Tibial artery (tissue), 4 donors: ENCODE data around the gene C14orf93.

Experiments
- DNase-seq, 2 donors: peaks; one replicate each; pipeline ENCODE4 v3.0.0-alpha.2; 2019
- H3K27ac ChIP-seq, 2 donors: fragments of 200-600 bp; sonication (generic) in 1 of 2; 1 replicate in 1 of 2; 2 replicates in 1 of 2; pipeline ENCODE4 v1.5.1; 2018 to 2019; ENCODE audit warnings: mild to moderate bottlenecking in 1 of 2
- H3K27me3 ChIP-seq, 2 donors: fragments of 200-600 bp; sonication (generic) in 1 of 2; one replicate each; pipeline versions ENCODE4 v1.5.1 to v1.6.0; 2016 to 2019
- H3K36me3 ChIP-seq, 3 donors: fragments of 200-600 bp; sonication (generic) in 2 of 3; one replicate each; pipeline ENCODE4 v1.5.1; 2016 to 2019; ENCODE audit warnings: mild to moderate bottlenecking in 2 of 3
- H3K4me1 ChIP-seq, 4 donors: fragments of 200-600 bp; sonication (generic) in 2 of 4; 1 replicate in 3 of 4; 2 replicates in 1 of 4; pipeline ENCODE4 v1.5.1; 2016 to 2019
- H3K4me3 ChIP-seq, 2 donors: fragments of 200-600 bp; sonication (generic) in 1 of 2; 1 replicate in 1 of 2; 2 replicates in 1 of 2; pipeline ENCODE4 v1.5.1; 2018 to 2019; ENCODE audit warnings: mild to moderate bottlenecking in 2 of 2
- H3K9me3 ChIP-seq, 3 donors: fragments of 200-600 bp; sonication (generic) in 1 of 3; one replicate each; pipeline ENCODE4 v1.5.1; 2016 to 2019
- intact Hi-C: fragments of 100-400 bp; cut with DNase I; formaldehyde crosslinking; loops from one replicate; pipeline ENCODE4 v1.15.0; 2023; ENCODE audit warnings: low total_unique reads
- TF ChIP-seq, protein P1 (sequence below), 2 experiments: fragments of 200-600 bp in 1 of 2; fragments of 450-650 bp in 1 of 2; IDR thresholded peaks; one replicate each; pipeline ENCODE4 v1.5.1; 2017 to 2019; ENCODE audit warnings: antibody characterized with exemption in 2 of 2, mild to moderate bottlenecking in 1 of 2, moderate library complexity in 1 of 2

The C14orf93 gene

DNA sequence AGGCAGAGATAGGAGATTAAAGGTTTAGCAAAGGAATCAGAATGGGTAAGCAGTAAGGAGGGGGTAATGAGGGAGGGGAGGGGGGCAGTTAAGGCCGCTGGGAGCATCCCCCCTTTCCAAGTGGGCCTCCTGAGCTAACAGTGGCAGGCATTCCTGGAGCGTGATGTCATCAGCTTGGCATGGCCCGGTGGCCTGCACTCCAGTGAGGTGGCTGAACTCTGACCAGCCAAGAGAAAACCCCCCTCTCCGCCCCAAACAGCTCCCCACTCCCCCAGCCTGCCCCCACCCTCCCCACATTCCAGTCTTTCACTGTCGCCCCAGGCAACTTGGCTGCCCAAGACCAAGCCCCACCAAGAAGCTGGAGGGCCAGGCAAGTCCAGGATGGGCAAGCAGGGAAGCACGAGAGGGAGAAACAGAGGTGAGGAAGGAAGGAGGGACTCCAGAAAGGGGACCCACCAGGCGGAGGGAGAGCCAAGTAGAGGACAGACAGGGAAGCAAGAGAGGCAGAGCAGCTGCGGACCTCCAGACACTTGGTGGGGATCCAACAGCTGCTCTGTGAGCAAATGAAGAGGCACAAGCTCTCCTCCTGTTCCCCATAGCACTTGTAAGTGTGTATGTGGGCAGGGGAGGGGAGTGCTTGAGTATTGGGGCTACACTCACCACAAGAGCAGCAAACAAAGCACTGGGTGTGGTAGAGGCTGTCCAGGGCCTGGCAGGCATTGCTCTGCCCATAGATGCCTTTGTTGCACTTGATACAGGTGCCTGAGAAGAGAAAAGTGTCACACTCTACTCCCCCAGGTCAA, 32.1 kb downstream of the C14orf93 start:
- peaks cover 8 to 57% (median 41%) of the 10 kb centered on the region in 4 donors for H3K4me1 ChIP-seq
- H3K4me3 ChIP-seq, result no peak overlapping the region
- TF ChIP-seq, protein P1, sequence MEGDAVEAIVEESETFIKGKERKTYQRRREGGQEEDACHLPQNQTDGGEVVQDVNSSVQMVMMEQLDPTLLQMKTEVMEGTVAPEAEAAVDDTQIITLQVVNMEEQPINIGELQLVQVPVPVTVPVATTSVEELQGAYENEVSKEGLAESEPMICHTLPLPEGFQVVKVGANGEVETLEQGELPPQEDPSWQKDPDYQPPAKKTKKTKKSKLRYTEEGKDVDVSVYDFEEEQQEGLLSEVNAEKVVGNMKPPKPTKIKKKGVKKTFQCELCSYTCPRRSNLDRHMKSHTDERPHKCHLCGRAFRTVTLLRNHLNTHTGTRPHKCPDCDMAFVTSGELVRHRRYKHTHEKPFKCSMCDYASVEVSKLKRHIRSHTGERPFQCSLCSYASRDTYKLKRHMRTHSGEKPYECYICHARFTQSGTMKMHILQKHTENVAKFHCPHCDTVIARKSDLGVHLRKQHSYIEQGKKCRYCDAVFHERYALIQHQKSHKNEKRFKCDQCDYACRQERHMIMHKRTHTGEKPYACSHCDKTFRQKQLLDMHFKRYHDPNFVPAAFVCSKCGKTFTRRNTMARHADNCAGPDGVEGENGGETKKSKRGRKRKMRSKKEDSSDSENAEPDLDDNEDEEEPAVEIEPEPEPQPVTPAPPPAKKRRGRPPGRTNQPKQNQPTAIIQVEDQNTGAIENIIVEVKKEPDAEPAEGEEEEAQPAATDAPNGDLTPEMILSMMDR (IDR thresholded peaks at IDR 0.05), result no peak
- H3K27ac ChIP-seq, result peak overlapping the region; percentile 84 to 87
- DNase-seq, result peak in 1 of 2 donors; percentile 76
- peaks cover 0 to 19% (median 6%) of the 10 kb centered on the region in 3 donors for H3K36me3 ChIP-seq
- no peaks in the 10 kb centered on the region for H3K9me3 ChIP-seq
- intact Hi-C loops, result no loop called here
- H3K27me3 ChIP-seq, result no peaks in the 10 kb centered on the region

DNA sequence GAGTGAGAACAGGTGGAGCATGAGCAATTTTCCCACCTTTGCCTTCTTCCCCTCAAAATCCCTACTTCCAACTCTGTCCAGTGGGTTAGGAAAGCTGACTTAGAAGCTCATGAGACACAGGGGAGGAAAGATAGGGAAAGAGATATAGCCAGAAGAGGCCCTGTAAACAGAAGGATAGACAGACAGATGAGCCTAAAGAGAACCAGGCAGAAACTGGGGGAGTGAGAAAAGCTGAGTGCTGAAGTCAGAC, 32.6 kb downstream of the C14orf93 start:
- H3K4me1 ChIP-seq, result peaks cover 8 to 57% (median 41%) of the 10 kb centered on the region in 4 donors
- no peak overlapping the region for H3K4me3 ChIP-seq
- peak overlapping the region; percentile 84 to 87 for H3K27ac ChIP-seq

DNA sequence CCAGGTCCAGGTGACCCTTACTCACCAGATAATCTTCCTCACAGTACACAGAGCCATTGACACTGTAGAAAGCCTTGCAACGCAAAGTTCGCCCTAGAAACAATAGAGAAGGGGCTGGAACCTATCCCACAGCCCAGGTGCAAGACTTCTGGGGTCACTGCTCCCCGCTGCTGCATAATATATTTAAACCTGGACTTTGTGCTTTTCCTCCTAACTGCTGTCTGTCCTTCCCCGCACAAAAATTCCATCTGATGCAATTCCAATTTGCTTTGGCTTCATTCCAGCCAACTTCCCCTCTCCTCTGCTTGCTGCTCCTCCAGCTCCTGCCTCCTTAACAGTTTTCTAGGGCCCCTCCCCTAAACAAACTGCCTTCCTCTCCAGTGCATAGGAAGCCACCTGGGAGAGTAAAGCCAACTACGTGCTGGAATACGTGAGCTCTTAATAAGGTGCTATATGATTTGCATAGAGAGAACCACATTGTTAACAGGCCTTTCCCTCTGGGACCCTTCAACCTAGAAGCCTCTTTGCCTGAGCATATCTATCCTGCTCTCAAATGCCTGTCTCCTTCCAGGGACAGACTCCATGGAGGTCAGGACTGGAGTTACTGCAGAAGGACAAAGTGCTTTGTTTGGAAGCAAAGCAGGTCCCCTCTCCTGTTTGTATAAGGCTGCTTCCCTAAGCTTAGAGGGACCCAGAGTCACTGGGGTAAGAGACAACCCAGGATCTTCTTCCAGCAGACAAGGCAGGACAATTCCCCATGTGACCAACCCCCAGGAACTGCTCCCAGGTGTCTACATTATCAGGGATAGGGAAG, 33.1 kb downstream of the C14orf93 start:
- Histone ChIP-seq H3K27me3 (no peaks in the 10 kb centered on the region), H3K9me3 (no peaks in the 10 kb centered on the region), H3K4me1 (peaks cover 8 to 56% (median 41%) of the 10 kb centered on the region in 4 donors), H3K36me3 (peaks cover 5 to 28% (median 7%) of the 10 kb centered on the region in 3 donors), H3K27ac (peak overlapping the region; percentile 84 to 87), H3K4me3 (no peak overlapping the region)
- intact Hi-C loops, result no loop called here
- DNase-seq, result no peak
- TF ChIP-seq, protein P1 (IDR thresholded peaks at IDR 0.05), result no peak

More for the DNA sequence above, 32.6 kb downstream of the C14orf93 start:
- intact Hi-C loops, result no loop called here
- Histone ChIP-seq H3K36me3 (peaks cover 1 to 24% (median 7%) of the 10 kb centered on the region in 3 donors), H3K27me3 (no peaks in the 10 kb centered on the region), H3K9me3 (no peaks in the 10 kb centered on the region)
- no peak for DNase-seq
- TF ChIP-seq, protein P1 (IDR thresholded peaks at IDR 0.05), result no peak

DNA sequence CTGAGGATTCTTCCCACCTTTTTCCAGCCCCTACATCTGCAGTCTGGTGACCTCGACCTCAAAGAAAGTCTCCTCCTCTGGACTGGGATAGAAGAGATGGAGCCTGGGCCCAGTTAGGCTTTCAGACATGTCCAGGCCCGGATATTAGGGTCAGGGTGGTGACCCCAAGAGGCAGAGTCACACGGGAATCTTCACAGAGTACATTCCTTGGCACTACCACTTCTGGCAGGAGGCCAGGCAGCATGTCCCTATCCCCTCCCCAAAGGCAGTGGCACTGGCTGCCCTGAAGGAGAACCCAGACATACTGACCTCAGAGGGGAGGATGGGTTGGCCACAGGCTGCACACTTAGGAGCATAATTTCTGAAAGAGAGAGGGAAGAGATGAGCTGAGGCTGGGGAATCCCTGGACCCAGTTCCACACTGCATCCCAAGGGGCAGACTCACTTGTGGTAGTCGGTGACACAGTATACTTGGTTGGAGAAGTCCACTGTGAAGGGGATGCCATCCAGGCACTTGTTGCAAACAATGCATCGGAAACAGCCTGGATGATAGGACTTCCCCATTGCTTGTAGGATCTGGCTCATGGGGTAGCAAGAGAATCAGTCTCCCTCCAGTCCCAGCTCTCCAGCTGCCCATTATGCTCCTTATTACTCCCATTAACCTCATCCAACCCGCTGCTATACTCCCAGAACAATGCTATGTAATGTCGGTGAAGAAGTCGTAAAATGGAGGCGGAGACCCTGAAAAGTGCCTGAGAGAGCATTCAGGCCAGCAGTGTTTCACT, 35.2 kb downstream of the C14orf93 start:
- Histone ChIP-seq H3K27me3 (no peaks in the 10 kb centered on the region), H3K27ac (no peak overlapping the region), H3K4me1 (peaks cover 8 to 36% (median 33%) of the 10 kb centered on the region in 4 donors), H3K9me3 (no peaks in the 10 kb centered on the region), H3K4me3 (no peak overlapping the region), H3K36me3 (peaks cover 5 to 28% (median 7%) of the 10 kb centered on the region in 3 donors)
- TF ChIP-seq, protein P1 (IDR thresholded peaks at IDR 0.05), result no peak
- DNase-seq, result no peak
- intact Hi-C loops, result no loop called here

DNA sequence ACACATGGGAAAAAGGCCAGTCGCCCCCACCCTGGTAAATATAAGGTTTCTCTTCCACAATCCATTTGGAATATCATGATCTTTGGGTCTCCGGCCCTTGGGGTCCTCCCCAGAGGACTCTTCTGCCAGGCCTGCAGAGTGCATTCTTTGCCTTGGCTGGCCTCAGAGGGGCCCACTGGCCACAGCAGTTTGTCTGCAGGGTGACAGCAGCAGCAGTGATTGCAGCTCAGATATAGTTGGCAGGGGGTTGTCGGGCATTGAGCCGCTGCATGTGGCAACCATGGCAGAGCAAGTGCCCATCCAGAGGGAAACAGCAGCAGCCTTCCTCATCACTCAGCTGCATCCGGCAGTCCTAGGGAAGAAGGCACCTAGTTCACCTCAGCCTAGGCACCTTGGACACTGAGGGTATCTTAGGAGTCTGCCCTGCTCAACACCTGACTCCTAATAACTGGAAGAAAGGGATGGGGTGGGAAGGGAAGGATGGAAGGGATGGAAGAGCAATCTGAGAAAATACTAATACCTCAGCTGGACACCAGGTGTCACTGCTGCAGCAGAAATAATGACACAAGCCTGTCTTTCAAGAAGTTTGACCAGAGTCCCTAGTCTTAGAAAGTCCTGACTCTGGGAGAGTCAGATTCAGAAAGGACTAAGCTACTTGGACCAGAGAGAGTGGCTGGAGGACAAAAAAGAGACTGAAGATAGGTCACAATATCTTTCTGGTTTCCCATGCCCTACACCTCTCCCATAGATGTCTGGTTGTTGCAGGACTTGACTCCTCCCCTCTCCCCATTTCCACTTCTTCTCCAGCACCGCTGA, 36.5 kb downstream of the C14orf93 start:
- no peak for DNase-seq
- no peaks in the 10 kb centered on the region for H3K27me3 ChIP-seq
- H3K4me1 ChIP-seq, result peaks cover 0 to 31% (median 21%) of the 10 kb centered on the region in 4 donors
- H3K4me3 ChIP-seq, result no peak overlapping the region
- H3K9me3 ChIP-seq, result no peaks in the 10 kb centered on the region
- peak overlapping the region in 1 of 2 donors; percentile 7 for H3K27ac ChIP-seq
- intact Hi-C loops, result no loop called here
- H3K36me3 ChIP-seq, result peaks cover 5 to 37% (median 7%) of the 10 kb centered on the region in 3 donors
- TF ChIP-seq, protein P1 (IDR thresholded peaks at IDR 0.05), result peak; percentile 81 to 82
